ENCODE results near the gene SMIM41. TPM values are rescaled to one million over a fixed set of nuclear protein-coding genes. Genes with fewer than 3 reads are reported as not detected.

The SMIM41 gene
- total RNA-seq, 1 donor: under 0.01 TPM

GRCh38 chr12:52144512-52145227 lies 65.2 kb downstream of the SMIM41 start:
- DNase-seq (ENCODE audit: insufficient read length, low spot score, missing footprints): peak; percentile 76
- H4K20me1 ChIP-seq (ENCODE audit: insufficient read depth, low read length): no peaks in the 10 kb centered on the region
- H3K27ac ChIP-seq (ENCODE audit: low read depth, low read length): peak overlapping the region; percentile 33
- H3K4me3 ChIP-seq (ENCODE audit: insufficient read depth, low read length): no peak overlapping the region
- H3K4me1 ChIP-seq (ENCODE audit: insufficient read depth, low read length): peaks cover 20% of the 10 kb centered on the region
- H3K36me3 ChIP-seq (ENCODE audit: insufficient read depth, low read length): no peaks in the 10 kb centered on the region
- H2AFZ ChIP-seq (ENCODE audit: low read length): no peak overlapping the region
- no peaks in the 10 kb centered on the region for H3K79me2 ChIP-seq (ENCODE audit: insufficient read depth, low read length)
- H3K27me3 ChIP-seq (ENCODE audit: insufficient read depth, low read length): no peaks in the 10 kb centered on the region
- no peak overlapping the region for H3K4me2 ChIP-seq (ENCODE audit: insufficient read depth, low read length)
- TF ChIP-seq CTCF (IDR thresholded peaks at IDR 0.05; ENCODE audit: extremely low read depth, low read depth, low read length): no peak
- no peaks in the 10 kb centered on the region for H3K9me3 ChIP-seq (ENCODE audit: low read depth, low read length)

- peaks cover 20% of the 10 kb centered on the region for H3K4me1 ChIP-seq (ENCODE audit: insufficient read depth, low read length)
- no peaks in the 10 kb centered on the region for H3K9me3 ChIP-seq (ENCODE audit: low read depth, low read length)
- no peaks in the 10 kb centered on the region for H3K27me3 ChIP-seq (ENCODE audit: insufficient read depth, low read length)
- H3K79me2 ChIP-seq (ENCODE audit: insufficient read depth, low read length): no peaks in the 10 kb centered on the region
- no peak overlapping the region for H2AFZ ChIP-seq (ENCODE audit: low read length)
- H3K27ac ChIP-seq (ENCODE audit: low read depth, low read length): peak overlapping the region; percentile 33
- no peaks in the 10 kb centered on the region for H3K36me3 ChIP-seq (ENCODE audit: insufficient read depth, low read length)
- no peak overlapping the region for H3K4me2 ChIP-seq (ENCODE audit: insufficient read depth, low read length)
- DNase-seq (ENCODE audit: insufficient read length, low spot score, missing footprints): peak; percentile 69
- no peak overlapping the region for H3K4me3 ChIP-seq (ENCODE audit: insufficient read depth, low read length)
- no peak for TF ChIP-seq CTCF (IDR thresholded peaks at IDR 0.05; ENCODE audit: extremely low read depth, low read depth, low read length)
- no peaks in the 10 kb centered on the region for H4K20me1 ChIP-seq (ENCODE audit: insufficient read depth, low read length)
These were observed 66.0 kb downstream of the SMIM41 start for GRCh38 chr12:52145228-52146088.

GRCh38 chr12:52146089-52146821 lies 66.8 kb downstream of the SMIM41 start:
- no peaks in the 10 kb centered on the region for H3K9me3 ChIP-seq (ENCODE audit: low read depth, low read length)
- peak overlapping the region; percentile 95 for H3K27ac ChIP-seq (ENCODE audit: low read depth, low read length)
- peak; percentile 79 for DNase-seq (ENCODE audit: insufficient read length, low spot score, missing footprints)
- H4K20me1 ChIP-seq (ENCODE audit: insufficient read depth, low read length): no peaks in the 10 kb centered on the region
- H3K27me3 ChIP-seq (ENCODE audit: insufficient read depth, low read length): no peaks in the 10 kb centered on the region
- no peaks in the 10 kb centered on the region for H3K36me3 ChIP-seq (ENCODE audit: insufficient read depth, low read length)
- peak overlapping the region; percentile 31 for H2AFZ ChIP-seq (ENCODE audit: low read length)
- peak overlapping the region; percentile 22 for H3K4me2 ChIP-seq (ENCODE audit: insufficient read depth, low read length)
- H3K4me3 ChIP-seq (ENCODE audit: insufficient read depth, low read length): no peak overlapping the region
- H3K4me1 ChIP-seq (ENCODE audit: insufficient read depth, low read length): peaks cover 20% of the 10 kb centered on the region
- TF ChIP-seq CTCF (IDR thresholded peaks at IDR 0.05; ENCODE audit: extremely low read depth, low read depth, low read length): no peak
- no peaks in the 10 kb centered on the region for H3K79me2 ChIP-seq (ENCODE audit: insufficient read depth, low read length)

Data from osteoblast (primary cell).